HepG2 (cell line): ENCODE data around the gene ABCB6. TPM values are rescaled to one million over a fixed set of nuclear protein-coding genes. Genes with fewer than 3 reads are reported as not detected.

ENCODE experiments used
- AGO2 ChIP-seq: fragments of 200-400 bp; formaldehyde crosslinking; optimal IDR thresholded peaks from 2 replicates; pipeline ENCODE3; 2017; ENCODE audit warnings: mild to moderate bottlenecking, low read depth, low read length, moderate library complexity
- BCLAF1 ChIP-seq: fragments of 450-650 bp; IDR thresholded peaks from 2 replicates; pipeline ENCODE4 v1.6.1; 2017; ENCODE audit warnings: mild to moderate bottlenecking
- FOXK2 ChIP-seq: fragments of 450-650 bp; IDR thresholded peaks from 2 replicates; pipeline ENCODE4 v1.6.1; 2016
- FOXM1 ChIP-seq: sonication (generic); formaldehyde crosslinking; IDR thresholded peaks from 2 replicates; pipeline ENCODE4 v1.5.0; 2020; ENCODE audit warnings: missing genetic modification reagents
- HDAC2 ChIP-seq: sonication (generic); formaldehyde crosslinking; IDR thresholded peaks from 2 replicates; pipeline ENCODE4 v1.4.0; 2020; ENCODE audit warnings: missing genetic modification reagents
- HNF4A ChIP-seq: sonication (generic); formaldehyde crosslinking; IDR thresholded peaks from 2 replicates; pipeline ENCODE4 v1.4.0; 2020; ENCODE audit warnings: missing genetic modification reagents
- ISX ChIP-seq: sonication (generic); formaldehyde crosslinking; conservative IDR thresholded peaks from 2 replicates; pipeline ENCODE4 v1.5.0; 2020; ENCODE audit warnings: missing genetic modification reagents
- MAFF ChIP-seq: IDR thresholded peaks from 2 replicates; pipeline ENCODE4 v1.6.1; 2011; ENCODE audit warnings: low read depth, low read length, improper control_type of control experiment
- MTA1 ChIP-seq: sonication (generic); formaldehyde crosslinking; IDR thresholded peaks from 2 replicates; pipeline ENCODE4 v1.4.0; 2020; ENCODE audit warnings: missing genetic modification reagents, mild to moderate bottlenecking, borderline replicate concordance
- NFIB ChIP-seq: sonication (generic); formaldehyde crosslinking; IDR thresholded peaks from 2 replicates; pipeline ENCODE4 v1.9.0; 2021; ENCODE audit warnings: missing genetic modification reagents, mild to moderate bottlenecking, borderline replicate concordance
- PHF5A ChIP-seq: IDR thresholded peaks from one replicate; pipeline ENCODE4 v1.6.1; 2018; ENCODE audit warnings: low read depth, missing genetic modification reagents; ENCODE audit not compliant: unreplicated experiment
- PTBP1 ChIP-seq: fragments of 200-400 bp; formaldehyde crosslinking; IDR thresholded peaks from 2 replicates; pipeline ENCODE4 v1.6.1; 2018; ENCODE audit warnings: low read length, low read depth; ENCODE audit not compliant: poor library complexity, severe bottlenecking
- SIX4 ChIP-seq: sonication (generic); formaldehyde crosslinking; IDR thresholded peaks from 2 replicates; pipeline ENCODE4 v1.4.0; 2020; ENCODE audit warnings: missing genetic modification reagents
- THRA ChIP-seq: sonication (generic); formaldehyde crosslinking; IDR thresholded peaks from 2 replicates; pipeline ENCODE4 v1.4.0; 2020; ENCODE audit warnings: missing genetic modification reagents, borderline replicate concordance
- ZNF136 ChIP-seq: sonication (generic); formaldehyde crosslinking; IDR thresholded peaks from 2 replicates; pipeline ENCODE4 v1.8.1; 2022; ENCODE audit warnings: low read depth, mild to moderate bottlenecking, moderate library complexity, missing genetic modification reagents
- polyA plus RNA-seq, 8 experiments: library from polyadenylated mRNA; depleted of rRNA in 3 of 8; stranded (reverse) in 7 of 8; unstranded in 1 of 8; fragments of >200 nt; fragmentation: Illumina TruSeq in 4 of 8; extraction: Trizol in 4 of 8; gene quantifications; 2 replicates each; pipeline versions ENCODE4 v1.2.1 to v1.2.3, GENCODE V29; 2011 to 2016; ENCODE audit warnings: low read depth in 4 of 8, missing spikeins in 1 of 8, mixed read lengths in 1 of 8; ENCODE audit not compliant: insufficient read depth in 1 of 8
- total RNA-seq, 5 experiments: library from RNA; depleted of rRNA; stranded (reverse); fragments of >200 nt; fragmentation: Illumina TruSeq; extraction: Trizol; gene quantifications; 2 replicates each; pipeline ENCODE4 v1.2.3, GENCODE V29; 2016; ENCODE audit warnings: low read depth in 1 of 5
- TF ChIP-seq, protein P1 (sequence below): sonication (generic); formaldehyde crosslinking; IDR thresholded peaks from 2 replicates; pipeline ENCODE4 v1.4.0; 2020; ENCODE audit warnings: mild to moderate bottlenecking, missing genetic modification reagents
- TF ChIP-seq, protein P2 (sequence below): sonication (generic); formaldehyde crosslinking; IDR thresholded peaks from 2 replicates; pipeline ENCODE4 v1.4.0; 2020; ENCODE audit warnings: low read depth, mild to moderate bottlenecking, missing genetic modification reagents
- TF ChIP-seq, protein P3 (sequence below): sonication (generic); formaldehyde crosslinking; IDR thresholded peaks from 2 replicates; pipeline ENCODE4 v1.4.0; 2020; ENCODE audit warnings: missing genetic modification reagents

Gene ABCB6
- total and polyA plus RNA-seq, 2 of the 13 experiments (the other 11 are each of a cell fraction or from before 2014, with no cell fraction given): 91.1 to 137 TPM

DNA sequence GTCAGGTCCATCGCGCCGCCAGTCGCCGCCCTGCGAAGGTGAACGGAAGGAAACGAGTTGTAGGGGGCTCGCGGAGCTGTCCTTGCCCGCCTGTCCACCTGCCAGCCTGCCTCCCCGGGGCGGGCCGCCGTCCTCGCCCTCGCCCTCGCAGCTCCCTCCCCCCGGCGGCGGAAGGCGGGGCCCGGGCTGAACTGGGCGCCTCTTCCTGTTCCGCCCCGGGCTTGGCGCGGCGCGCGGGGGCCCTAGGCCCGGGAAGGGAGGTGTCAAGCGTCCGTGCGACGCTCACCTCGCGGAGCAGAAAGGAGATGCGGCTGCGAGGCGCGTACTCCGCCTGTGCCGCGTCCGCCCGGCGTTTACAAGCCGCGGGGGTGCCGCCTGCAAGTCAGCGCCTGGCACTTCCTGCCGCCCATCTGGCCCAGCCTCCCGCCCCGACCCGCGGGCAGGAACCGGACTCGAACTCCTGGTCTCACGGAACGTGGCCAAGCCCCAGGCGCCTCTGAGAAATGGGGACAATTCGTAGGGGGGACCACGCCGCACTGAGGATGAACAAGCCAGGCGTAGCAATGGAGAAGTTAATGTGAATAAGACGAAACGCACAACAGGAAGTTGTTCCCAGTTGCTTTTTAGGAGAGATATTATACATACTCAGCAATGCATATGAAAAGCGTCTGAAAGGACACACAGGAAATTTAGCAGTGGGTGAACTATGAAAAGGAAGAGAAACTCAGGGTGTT, 41.8 kb downstream of the ABCB6 start, which contains the start of gene CNPPD1 (continued):
- no peak for TF ChIP-seq BCLAF1
- TF ChIP-seq, protein P1, sequence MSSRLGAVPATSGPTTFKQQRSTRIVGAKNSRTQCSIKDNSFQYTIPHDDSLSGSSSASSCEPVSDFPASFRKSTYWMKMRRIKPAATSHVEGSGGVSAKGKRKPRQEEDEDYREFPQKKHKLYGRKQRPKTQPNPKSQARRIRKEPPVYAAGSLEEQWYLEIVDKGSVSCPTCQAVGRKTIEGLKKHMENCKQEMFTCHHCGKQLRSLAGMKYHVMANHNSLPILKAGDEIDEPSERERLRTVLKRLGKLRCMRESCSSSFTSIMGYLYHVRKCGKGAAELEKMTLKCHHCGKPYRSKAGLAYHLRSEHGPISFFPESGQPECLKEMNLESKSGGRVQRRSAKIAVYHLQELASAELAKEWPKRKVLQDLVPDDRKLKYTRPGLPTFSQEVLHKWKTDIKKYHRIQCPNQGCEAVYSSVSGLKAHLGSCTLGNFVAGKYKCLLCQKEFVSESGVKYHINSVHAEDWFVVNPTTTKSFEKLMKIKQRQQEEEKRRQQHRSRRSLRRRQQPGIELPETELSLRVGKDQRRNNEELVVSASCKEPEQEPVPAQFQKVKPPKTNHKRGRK (CRISPR knock-in tag): no peak; the same call in 1 of the 2 replicates
- TF ChIP-seq FOXK2: no peak
- TF ChIP-seq HNF4A: peak; percentile 35; the same call in 1 of the 2 replicates
- TF ChIP-seq ZNF136 (CRISPR knock-in tag): no peak
- TF ChIP-seq AGO2: peak; percentile 94
- TF ChIP-seq, protein P2, sequence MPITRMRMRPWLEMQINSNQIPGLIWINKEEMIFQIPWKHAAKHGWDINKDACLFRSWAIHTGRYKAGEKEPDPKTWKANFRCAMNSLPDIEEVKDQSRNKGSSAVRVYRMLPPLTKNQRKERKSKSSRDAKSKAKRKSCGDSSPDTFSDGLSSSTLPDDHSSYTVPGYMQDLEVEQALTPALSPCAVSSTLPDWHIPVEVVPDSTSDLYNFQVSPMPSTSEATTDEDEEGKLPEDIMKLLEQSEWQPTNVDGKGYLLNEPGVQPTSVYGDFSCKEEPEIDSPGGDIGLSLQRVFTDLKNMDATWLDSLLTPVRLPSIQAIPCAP (CRISPR knock-in tag): peak; percentile 74; the same call in 1 of the 2 replicates
- no peak for TF ChIP-seq PTBP1
- peak; percentile 86; the same call in 1 of the 2 replicates for TF ChIP-seq MTA1 (CRISPR knock-in tag)
- TF ChIP-seq, protein P3, sequence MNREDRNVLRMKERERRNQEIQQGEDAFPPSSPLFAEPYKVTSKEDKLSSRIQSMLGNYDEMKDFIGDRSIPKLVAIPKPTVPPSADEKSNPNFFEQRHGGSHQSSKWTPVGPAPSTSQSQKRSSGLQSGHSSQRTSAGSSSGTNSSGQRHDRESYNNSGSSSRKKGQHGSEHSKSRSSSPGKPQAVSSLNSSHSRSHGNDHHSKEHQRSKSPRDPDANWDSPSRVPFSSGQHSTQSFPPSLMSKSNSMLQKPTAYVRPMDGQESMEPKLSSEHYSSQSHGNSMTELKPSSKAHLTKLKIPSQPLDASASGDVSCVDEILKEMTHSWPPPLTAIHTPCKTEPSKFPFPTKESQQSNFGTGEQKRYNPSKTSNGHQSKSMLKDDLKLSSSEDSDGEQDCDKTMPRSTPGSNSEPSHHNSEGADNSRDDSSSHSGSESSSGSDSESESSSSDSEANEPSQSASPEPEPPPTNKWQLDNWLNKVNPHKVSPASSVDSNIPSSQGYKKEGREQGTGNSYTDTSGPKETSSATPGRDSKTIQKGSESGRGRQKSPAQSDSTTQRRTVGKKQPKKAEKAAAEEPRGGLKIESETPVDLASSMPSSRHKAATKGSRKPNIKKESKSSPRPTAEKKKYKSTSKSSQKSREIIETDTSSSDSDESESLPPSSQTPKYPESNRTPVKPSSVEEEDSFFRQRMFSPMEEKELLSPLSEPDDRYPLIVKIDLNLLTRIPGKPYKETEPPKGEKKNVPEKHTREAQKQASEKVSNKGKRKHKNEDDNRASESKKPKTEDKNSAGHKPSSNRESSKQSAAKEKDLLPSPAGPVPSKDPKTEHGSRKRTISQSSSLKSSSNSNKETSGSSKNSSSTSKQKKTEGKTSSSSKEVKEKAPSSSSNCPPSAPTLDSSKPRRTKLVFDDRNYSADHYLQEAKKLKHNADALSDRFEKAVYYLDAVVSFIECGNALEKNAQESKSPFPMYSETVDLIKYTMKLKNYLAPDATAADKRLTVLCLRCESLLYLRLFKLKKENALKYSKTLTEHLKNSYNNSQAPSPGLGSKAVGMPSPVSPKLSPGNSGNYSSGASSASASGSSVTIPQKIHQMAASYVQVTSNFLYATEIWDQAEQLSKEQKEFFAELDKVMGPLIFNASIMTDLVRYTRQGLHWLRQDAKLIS (CRISPR knock-in tag): 0 out of 2 replicates have a peak, but pooled peaks have one; percentile 48
- peak; percentile 96 for TF ChIP-seq PHF5A (CRISPR knock-in tag)
- TF ChIP-seq MAFF: no peak
- TF ChIP-seq NFIB (CRISPR knock-in tag): no peak
- no peak for TF ChIP-seq FOXM1 (CRISPR knock-in tag)
- peak; percentile 62; the same call in 1 of the 2 replicates for TF ChIP-seq THRA
- peak; percentile 47; the same call in 1 of the 2 replicates for TF ChIP-seq SIX4 (CRISPR knock-in tag)
- peak; percentile 84 for TF ChIP-seq HDAC2
- TF ChIP-seq ISX (CRISPR knock-in tag): peak; percentile 96
